HuH-7 (cell line): ENCODE measurements around the gene INPP5J.
"Not testable (repeated sequence)": the region's sequence is repeated elsewhere in the genome, so short reads cannot be mapped to it uniquely, and the experiment has no call there.

Source experiments
- DNase-seq: peaks from one replicate; pipeline ENCODE4 v3.0.0; 2011; ENCODE audit warnings: low spot score

Gene INPP5J

DNA sequence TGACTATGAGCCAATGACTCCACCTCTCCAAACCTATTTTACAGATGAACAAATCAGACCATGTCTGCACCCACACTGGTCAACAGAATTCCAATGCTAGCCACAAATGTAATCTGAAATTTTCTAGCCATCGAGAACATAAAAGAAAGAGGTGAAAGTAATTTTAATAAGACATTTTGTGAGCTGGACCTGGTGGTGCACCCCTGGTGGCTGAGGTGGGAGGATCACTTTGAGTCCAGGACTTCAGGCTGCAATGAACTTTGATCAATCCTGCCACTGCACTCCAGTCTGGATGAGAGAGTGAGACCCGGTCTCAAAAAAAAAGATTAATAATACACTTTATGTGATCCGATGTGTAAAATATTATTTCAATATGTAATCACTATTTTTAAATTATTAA is 27.8 kb downstream of the INPP5J start:
- DNase-seq: peak; percentile 73

DNA sequence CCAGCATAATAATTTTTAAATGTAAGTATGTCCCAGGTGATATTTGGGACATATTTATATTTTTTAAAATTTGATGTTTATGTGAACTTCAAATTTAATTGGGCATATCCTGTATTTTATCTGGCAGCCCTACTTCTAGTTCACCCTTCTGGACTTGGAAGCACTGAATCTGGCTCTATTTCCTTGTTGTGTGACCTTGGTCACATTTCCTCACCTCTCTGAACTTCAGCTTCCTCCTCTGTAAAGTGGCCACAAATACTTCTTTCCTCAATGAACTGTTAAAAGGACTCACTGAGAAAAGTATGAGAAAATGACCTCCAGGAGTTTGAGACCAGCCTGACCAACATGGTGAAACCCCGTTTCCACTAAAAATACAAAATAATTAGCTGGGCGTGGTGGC is 29.1 kb downstream of the INPP5J start:
- DNase-seq: no peak

DNA sequence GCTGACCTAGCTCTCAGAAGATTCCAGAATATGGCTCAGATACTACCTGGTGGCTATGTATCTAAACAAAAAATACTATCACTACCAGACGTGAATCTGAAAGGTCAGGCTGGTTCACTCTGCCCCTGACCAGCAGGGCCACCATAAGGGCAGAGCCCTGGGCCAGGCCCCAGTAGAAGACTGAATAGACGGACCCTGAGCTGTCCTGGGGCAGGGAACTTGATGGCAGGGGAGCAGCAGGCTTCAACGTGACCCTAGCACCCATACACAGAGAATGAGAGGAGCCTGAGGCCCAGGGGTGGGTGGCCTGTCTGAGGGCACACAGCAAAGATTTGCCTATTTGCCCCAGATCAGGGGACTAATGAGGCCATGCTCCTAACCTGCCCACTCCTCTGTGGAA is 30.6 kb downstream of the INPP5J start:
- DNase-seq: no peak

DNA sequence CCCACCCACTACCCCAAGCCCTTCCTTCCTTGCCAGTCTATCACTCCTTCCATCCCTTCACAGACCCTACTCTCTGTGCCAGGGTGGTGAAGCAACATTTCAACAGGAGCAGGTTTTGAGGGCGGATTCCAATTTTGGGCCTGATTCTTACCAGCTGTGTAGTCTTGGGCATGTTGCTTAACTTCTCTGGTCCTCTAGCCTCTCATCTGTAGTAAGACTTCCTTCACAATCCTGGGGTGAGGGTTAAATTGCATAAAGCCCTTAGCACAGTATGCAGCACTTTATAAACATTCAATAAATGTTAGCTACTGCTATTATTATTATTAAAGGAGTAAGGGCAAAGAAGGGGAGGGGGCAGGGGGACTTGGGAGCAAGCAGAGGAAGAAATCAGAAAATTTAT is 32.2 kb downstream of the INPP5J start:
- no peak for DNase-seq

DNA sequence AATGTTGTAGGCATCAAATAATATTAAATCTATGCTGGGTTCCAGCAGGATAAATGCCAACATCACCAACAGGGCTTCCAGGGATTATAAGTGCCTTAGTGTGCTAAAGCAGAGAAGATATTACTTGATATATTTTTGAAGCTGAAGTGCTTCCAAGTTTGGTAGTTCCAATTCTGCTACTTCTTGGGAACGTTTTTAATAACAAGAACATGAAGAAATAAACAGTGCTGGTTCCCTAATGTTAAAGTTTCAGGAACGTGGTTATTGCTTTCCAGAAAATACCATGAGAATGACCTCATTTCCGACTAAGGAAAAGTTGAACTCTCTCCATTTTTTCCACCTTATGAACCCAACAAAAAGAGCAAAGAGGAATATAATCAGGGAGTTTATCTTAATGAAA is 32.7 kb downstream of the INPP5J start:
- DNase-seq: no peak

DNA sequence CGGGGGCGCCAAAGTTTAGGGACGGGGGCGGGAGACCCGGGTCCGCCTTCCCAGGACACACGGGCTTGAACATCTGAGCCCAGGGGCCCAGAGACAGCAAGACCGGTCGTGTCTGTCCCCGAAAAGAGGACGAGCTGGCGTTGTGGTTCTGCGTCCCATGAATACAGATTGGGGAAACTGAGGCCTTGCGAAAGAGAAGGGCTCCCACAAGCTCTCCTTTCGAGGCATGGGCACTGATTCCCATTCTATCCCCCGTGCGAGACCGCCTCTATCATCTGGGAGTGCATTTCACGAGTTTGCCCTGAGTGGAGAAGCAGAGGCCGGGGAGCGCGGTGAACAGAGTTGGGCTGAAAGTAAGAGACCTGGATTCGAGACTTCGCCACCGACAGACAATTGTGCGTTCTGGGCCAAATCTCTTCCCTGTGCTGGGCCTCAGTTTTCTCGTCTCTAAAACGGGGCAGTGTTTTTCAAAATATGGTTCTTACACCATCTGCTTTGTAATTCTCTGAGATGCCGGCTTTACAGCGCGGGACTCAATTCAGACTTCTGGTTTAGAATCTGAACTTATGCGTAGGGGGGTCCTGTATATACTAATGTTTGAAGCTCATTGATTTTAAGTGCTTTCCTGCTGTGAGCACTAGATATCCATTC is 37.7 kb downstream of the INPP5J start:
- DNase-seq: no peak

DNA sequence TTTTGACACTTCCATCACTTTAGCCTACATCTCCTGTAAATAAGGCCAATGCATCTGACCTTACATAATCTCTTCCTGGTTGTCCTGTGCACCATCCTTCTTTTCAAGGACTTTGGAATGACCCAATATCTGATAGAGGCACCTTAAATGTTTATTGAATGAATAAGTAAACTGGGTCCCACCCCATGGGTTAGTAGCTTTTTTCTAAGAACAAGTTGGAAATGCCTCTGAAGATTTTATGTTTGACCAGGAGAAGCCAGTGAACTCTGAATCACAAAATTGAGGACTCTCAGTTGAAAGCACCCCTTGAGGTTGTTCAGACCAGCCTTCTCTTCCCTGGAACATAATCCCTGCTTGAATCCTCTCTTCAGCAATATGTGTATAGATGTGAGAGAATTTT is 38.6 kb downstream of the INPP5J start:
- DNase-seq: no peak

DNA sequence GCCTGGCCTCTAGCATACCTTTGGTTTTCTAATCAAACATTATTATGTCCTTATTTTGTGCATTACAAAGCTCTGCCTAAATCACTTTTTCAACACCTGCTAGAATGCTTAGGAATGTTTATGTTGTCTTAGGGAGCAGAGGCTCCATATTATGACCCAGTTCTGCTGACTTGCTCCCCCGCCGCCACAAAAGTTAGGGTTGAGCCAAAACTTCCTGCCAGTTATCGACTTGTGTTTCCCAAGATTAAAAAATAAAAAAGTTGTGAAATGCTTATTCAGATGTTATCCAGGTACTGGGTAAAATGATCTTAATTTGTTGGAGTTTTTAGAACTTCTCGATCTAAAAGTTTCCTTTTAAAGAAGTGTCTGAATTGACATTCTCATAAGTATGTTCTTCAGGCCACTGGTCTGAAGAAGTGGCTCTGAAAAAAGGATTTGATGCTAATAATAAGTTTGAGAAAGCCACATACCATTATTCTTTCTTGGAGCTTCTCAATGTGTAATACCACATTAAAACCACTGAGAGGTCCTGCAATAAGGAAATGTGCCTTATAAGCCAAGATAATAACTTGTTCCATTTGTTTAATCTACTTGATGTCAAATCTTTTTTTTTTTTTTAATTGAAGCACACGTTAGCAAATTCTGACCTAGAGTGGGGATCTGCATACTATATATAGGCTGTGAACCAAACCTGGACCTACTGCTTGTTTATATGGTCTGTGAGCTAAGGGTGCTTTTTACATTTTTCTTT is 39.4 kb downstream of the INPP5J start:
- DNase-seq: no peak

DNA sequence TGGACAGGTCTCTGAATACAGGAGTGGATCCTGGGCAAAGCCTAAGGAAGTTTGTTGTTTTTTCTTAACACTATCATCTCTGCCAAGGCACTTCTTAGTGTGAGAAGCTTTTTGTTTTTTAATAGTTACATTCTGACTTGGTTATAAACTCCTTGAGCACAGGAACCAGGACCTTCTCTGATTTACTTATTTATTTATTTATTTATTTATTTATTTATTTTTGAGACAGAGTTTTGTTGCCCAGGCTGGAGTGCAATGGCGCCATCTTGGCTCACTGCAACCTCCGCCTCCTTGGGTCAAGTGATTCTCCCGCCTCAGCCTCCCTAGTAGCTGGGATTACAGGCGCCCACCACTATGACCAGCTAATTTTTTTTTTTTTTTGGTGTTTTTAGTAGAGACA is 48.2 kb downstream of the INPP5J start:
- no peak for DNase-seq

DNA sequence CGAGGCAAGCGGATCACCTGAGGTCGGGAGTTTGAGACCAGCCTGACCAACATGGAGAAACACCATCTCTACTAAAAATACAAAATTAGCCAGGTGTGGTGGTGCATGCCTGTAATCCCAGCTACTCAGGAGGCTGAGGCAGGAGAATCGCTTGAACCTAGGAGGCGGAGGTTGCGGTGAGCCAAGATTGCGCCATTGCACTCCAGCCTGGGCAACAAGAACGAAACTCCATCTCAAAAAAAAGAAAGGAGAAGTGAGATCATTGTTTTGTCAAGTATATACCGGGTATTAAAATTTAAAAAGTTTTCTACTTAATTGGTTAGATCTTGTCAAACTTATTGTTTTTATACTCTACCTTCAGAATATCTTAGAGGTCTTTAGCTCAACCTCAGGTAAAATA is 49.0 kb downstream of the INPP5J start:
- not testable (repeated sequence) for DNase-seq

DNA sequence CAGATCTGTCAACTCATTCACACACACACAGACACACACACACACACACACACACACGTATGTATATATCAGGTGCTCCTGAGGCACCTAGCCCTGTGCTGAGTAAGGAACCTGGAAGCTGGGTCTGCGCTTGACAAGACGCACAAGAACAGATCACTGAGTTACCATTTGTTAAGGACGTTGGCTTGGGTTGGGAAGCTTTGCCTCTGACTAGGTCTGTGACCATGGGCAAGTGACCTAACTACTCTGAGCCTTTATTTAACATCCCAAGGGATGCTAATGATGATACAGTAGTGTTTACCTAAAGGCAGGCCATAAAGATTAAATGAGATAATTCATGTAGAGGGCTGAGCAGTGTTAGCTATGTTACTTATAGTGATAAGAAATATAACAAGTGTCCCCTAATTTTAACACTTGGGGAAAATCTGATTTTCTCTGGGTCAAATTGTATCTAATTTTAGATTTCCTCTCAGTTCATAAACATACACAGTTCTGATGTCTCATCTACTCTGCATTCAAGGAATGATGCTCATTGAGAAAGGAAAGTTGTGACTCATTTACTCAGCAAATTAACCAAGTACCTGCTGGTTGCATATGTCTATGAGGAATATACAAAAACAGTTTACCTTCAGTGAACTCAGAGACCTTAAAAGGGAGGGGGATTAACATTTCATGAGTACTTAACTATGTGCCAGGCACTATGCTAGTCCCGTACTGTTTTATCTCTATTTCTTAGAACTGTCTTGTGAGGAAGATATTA is 50.8 kb downstream of the INPP5J start:
- no peak for DNase-seq

DNA sequence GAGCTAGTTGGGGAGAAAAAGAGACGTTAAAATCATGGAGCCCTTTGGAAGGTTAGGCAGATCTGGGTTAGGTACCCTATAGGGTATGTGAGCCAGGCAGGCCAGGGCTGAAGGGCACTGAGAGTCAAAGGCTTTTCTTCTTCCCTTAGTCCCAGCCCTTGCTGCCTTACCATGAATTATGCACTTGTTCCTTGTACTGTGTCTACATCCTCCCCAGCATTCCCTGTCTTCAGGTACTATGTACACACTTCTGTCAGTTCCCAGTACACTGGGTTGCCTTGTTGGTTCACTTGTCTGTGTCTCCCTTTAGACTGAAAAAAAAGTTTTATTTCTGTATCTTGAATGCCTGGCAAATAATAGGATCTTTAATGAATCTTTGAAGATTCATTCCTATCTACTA is 54.2 kb downstream of the INPP5J start:
- no peak for DNase-seq

DNA sequence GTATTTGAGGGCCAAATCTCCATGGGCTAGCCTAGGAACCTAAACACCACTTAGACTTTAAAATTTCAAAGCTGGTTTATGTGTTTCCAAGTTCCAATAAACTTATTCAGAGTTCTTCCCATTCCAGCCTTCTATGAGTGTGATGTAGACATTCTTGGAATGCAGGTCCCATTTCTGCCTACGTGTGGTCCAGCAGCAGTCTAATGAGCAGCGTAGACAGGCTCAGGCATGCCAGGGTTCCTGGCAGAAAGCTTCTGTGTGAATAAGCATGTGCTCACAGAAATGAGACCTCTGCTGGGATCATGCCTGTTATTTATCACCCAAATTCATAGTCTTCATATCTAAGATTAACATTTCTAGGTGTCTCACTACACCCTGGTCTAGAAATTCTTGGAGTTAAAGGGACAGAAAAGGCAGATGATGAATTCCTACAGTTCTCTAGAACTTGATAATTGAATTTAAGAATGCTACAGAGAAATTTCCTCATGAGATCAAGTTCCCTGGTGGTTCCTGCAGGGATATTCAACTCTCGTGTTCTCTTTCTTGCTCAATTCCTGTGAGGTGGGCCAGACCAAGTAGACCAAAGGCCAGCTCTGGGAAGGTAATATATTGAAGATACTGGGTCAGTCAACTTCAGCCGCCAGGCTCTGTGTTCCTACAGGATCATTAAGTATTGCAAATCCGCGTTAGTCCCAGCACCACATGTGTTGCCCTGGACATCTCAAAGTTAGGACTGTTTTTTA is 54.8 kb downstream of the INPP5J start:
- peak; percentile 47 for DNase-seq

DNA sequence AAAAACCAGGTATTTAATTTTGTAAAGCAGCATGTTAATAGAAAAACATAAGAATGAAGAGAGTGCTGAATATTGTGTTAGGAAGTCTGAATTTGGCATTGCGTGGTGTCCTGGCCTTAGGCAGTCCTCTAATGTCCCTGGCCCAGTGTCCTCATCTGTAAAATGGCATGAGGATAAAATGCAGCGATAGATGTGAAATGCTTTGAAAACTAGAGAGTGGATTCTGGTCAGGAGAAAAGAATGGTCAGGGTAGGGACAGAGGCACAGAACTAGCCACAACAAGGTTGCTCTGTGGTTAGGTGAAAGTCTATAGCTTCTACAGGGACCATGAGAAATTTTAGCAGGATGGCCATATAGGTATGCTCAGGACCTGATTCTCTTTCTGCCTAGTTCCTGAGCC is 56.1 kb downstream of the INPP5J start:
- DNase-seq: no peak

DNA sequence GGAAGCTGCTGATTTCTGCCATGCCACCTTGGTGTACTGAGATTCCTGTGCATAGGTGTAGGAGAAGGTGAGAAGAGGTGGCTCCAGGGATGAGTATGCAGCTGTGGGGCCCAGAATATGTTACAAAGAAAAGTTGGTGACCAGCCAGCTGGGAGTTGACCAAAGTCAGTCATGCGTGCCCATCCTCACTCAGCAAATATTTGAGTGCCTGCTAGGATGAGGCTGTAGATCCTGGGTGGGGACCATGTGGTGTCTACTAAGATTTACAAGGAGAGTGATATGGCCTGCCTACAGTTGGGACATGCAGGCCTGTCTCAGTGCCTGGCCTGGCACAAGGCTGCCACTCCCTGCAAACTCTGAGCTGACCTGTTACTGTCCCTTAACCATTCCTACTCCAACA is 56.6 kb downstream of the INPP5J start:
- DNase-seq: peak; percentile 83

DNA sequence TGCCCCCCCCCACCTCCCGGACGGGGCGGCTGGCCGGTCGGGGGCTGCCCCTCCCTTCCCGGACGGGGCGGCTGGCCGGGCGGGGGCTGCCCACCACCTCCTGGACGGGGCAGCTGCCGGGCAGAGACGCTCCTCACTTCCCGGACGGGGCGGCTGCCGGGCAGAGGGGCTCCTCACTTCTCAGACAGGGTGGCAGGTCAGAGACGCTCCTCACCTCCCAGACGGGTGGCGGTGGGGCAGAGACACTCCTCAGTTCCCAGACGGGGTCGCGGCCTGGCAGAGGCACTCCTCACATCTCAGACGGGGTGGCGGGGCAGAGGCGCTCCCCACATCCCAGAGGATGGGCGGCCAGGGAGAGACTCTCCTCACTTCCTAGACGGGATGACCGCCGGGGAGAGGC is 61.2 kb downstream of the INPP5J start:
- no peak for DNase-seq
